Adrenal gland (tissue), 5 donors: ENCODE measurements around the gene THAP4.

Experiments used
- CTCF ChIP-seq, 6 experiments: fragments of 450-650 bp in 4 of 6; fragments of 200-600 bp in 2 of 6; sonication (generic) in 1 of 6; IDR thresholded peaks; 1 replicate in 5 of 6; 2 replicates in 1 of 6; pipeline versions ENCODE4 v1.5.1 to v1.8.0; 2016 to 2021; ENCODE audit warnings: antibody characterized with exemption in 6 of 6, mild to moderate bottlenecking in 2 of 6, moderate library complexity in 1 of 6
- POLR2A ChIP-seq, 2 donors: fragments of 450-650 bp; IDR thresholded peaks; one replicate each; pipeline ENCODE4 v1.6.1; 2017; ENCODE audit warnings: antibody characterized with exemption in 2 of 2, mild to moderate bottlenecking in 2 of 2, moderate library complexity in 1 of 2
- donor health status: DM: no; HTN: no; CAD: no.

GRCh38 chr2:241553981-241554380 is 83.0 kb downstream of the THAP4 start:
- TF ChIP-seq CTCF (IDR thresholded peaks at IDR 0.05): no peak
- TF ChIP-seq POLR2A (IDR thresholded peaks at IDR 0.05): no peak
